RWPE2 (cell line): ENCODE results near the gene TSPEAR.
A peak's percentile ranks its signal among the peaks of the same experiment; 100 is the strongest.

ENCODE experiments used
- ATAC-seq: fragments of 200-7000 bp; cut with Tn5 transposase; 3 replicates; pipeline ENCODE4 v1.9.1; 2021; ENCODE audit warnings: low read depth
- DNase-seq: peaks from one replicate; pipeline ENCODE4 v3.0.0-alpha.2; 2020; ENCODE audit warnings: low spot score
- H3K27ac ChIP-seq: fragments of 450-650 bp; 2 replicates; pipeline ENCODE4 v1.5.1; 2017; ENCODE audit warnings: mild to moderate bottlenecking; ENCODE audit not compliant: poor library complexity, severe bottlenecking
- H3K27me3 ChIP-seq: fragments of 250-450 bp; sonication (Bioruptor Pico); 2 replicates; pipeline ENCODE4 v1.5.1; 2021; ENCODE audit warnings: mild to moderate bottlenecking, moderate library complexity; ENCODE audit not compliant: insufficient read depth, poor library complexity, severe bottlenecking
- H3K36me3 ChIP-seq: fragments of 250-450 bp; sonication (Bioruptor Pico); 2 replicates; pipeline ENCODE4 v1.5.1; 2020; ENCODE audit warnings: low read depth, mild to moderate bottlenecking, moderate library complexity
- H3K4me1 ChIP-seq: fragments of 250-450 bp; sonication (Bioruptor Pico); 2 replicates; pipeline ENCODE4 v1.5.1; 2021; ENCODE audit warnings: mild to moderate bottlenecking, moderate library complexity; ENCODE audit not compliant: insufficient read depth, poor library complexity, severe bottlenecking
- H3K4me3 ChIP-seq: fragments of 250-450 bp; sonication (Bioruptor Pico); 2 replicates; pipeline ENCODE4 v1.5.1; 2021; ENCODE audit warnings: mild to moderate bottlenecking, moderate library complexity; ENCODE audit not compliant: severe bottlenecking
- H3K9me3 ChIP-seq: fragments of 250-450 bp; sonication (Bioruptor Pico); 2 replicates; pipeline ENCODE4 v1.5.1; 2021; ENCODE audit warnings: mild to moderate bottlenecking, moderate library complexity; ENCODE audit not compliant: severe bottlenecking
- TF ChIP-seq, protein P1 (sequence below): fragments of 450-650 bp; IDR thresholded peaks from one replicate; pipeline ENCODE4 v1.5.1; 2017; ENCODE audit warnings: mild to moderate bottlenecking, moderate library complexity; ENCODE audit not compliant: poor library complexity, severe bottlenecking

TSPEAR gene

DNA sequence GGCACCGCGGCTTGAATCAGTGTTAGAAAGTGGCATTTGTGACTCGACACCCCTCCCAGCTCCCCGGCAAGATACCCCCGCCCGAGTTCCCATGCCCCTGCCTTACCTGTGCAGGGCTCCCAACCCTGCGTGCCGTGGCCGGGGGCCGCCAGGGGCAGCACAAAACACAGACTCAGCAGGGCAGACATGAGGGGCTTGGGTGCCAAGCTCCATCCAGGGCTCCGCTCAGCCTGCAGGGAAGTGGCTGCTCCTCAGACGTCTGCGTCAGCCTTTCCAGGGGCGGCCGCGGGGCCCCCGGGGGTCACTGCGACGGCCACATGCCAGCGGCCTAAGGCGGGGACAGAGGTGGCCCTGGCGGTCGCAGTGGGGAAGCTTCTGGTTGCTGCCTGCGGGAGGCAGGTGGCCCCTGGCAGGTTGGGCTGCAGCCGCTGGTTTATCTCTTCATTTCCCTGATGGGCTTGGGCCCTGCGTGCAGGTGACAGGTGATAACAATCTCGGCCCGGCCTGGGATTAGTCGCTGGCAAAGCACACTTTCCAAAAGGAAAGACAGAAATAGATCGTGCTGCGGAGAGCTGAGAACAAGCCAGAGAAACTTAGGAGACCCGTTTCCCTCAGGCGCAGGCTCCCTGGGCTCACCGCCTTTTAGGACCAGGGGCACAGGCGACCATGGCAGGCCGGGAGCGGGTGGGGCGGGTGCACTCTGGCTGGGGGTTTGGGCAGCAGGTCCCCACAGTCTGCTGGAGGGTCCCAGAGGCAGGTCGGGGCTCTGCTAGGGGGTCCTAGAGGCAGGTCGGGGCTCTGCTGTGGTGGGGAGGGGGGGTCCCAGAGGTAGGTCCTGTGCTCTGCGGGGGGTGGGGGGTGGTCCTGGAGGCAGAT lies at the start of gene TSPEAR:
Gene TSPEAR, minus strand, starts transcription at position 246 of the 876 bp plus-strand sequence. Its CDS starts 58 bp downstream, at position 188.
- H3K27me3 ChIP-seq = peaks cover 78% of the 10 kb centered on the region
- no peak within 1 kb of the TSS for H3K27ac ChIP-seq
- H3K4me1 ChIP-seq = peaks cover 9% of the 10 kb centered on the region
- no peaks in the 10 kb centered on the region for H3K36me3 ChIP-seq
- ATAC-seq (peak; percentile 13; the same call in 2 of the 3 replicates), DNase-seq (no peak)
- TF ChIP-seq, protein P1, sequence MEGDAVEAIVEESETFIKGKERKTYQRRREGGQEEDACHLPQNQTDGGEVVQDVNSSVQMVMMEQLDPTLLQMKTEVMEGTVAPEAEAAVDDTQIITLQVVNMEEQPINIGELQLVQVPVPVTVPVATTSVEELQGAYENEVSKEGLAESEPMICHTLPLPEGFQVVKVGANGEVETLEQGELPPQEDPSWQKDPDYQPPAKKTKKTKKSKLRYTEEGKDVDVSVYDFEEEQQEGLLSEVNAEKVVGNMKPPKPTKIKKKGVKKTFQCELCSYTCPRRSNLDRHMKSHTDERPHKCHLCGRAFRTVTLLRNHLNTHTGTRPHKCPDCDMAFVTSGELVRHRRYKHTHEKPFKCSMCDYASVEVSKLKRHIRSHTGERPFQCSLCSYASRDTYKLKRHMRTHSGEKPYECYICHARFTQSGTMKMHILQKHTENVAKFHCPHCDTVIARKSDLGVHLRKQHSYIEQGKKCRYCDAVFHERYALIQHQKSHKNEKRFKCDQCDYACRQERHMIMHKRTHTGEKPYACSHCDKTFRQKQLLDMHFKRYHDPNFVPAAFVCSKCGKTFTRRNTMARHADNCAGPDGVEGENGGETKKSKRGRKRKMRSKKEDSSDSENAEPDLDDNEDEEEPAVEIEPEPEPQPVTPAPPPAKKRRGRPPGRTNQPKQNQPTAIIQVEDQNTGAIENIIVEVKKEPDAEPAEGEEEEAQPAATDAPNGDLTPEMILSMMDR = no peak
- no peak within 1 kb of the TSS for H3K4me3 ChIP-seq
- peaks cover 2% of the 10 kb centered on the region for H3K9me3 ChIP-seq

DNA sequence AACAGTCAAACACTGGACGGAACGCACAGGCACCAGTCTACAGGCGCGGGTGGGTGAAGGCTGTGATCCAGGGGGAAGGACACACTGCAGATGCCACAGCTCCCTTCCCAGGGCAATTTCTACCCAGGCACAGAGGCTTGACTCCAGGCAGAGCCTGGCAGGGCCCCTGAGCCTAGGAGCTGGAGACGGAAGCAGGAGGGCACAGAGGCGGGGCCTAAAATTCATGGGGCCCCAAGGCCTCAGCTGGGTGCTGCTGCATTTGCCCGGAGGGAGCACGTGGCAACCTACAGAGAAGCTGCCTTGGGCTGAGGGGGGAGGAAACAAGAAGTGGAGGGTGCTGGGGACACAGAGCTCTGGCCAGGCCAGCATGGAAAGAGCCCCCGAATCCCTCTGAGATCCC lies 49.0 kb upstream of the TSPEAR start:
- Histone ChIP-seq H3K36me3 (no peaks in the 10 kb centered on the region), H3K9me3 (no peaks in the 10 kb centered on the region), H3K4me1 (peaks cover 1% of the 10 kb centered on the region), H3K27me3 (no peaks in the 10 kb centered on the region), H3K4me3 (no peak overlapping the region), H3K27ac (no peak overlapping the region)
- TF ChIP-seq, protein P1 = no peak
- ATAC-seq (no peak), DNase-seq (peak; percentile 23)

GRCh38 chr21:44759628-44760285 lies 48.4 kb upstream of the TSPEAR start:
- Histone ChIP-seq H3K36me3 (no peaks in the 10 kb centered on the region), H3K4me1 (no peaks in the 10 kb centered on the region), H3K9me3 (no peaks in the 10 kb centered on the region), H3K4me3 (no peak overlapping the region), H3K27ac (no peak overlapping the region), H3K27me3 (no peaks in the 10 kb centered on the region)
- ATAC-seq (no peak), DNase-seq (peak; percentile 44)
- TF ChIP-seq, protein P1 = no peak

- Histone ChIP-seq H3K27ac (no peak overlapping the region), H3K27me3 (no peaks in the 10 kb centered on the region), H3K36me3 (no peaks in the 10 kb centered on the region), H3K4me1 (no peaks in the 10 kb centered on the region), H3K4me3 (no peak overlapping the region), H3K9me3 (no peaks in the 10 kb centered on the region)
- no peak for ATAC-seq
- DNase-seq = peak; percentile 44
- TF ChIP-seq, protein P1 = no peak
Observed at GRCh38 chr21:44758781-44759627, 47.6 kb upstream of the TSPEAR start.
